Hepatocyte (in vitro differentiated cells): ENCODE measurements around the gene KIAA0825. TPM values are rescaled to one million over a fixed set of nuclear protein-coding genes. Genes with fewer than 3 reads are reported as not detected.

ENCODE experiments used
- DNase-seq: peaks from one replicate; pipeline ENCODE4 v3.0.0-alpha.2; 2016; ENCODE audit warnings: low spot score
- H2AFZ ChIP-seq: fragments of 200-600 bp; sonication (generic); 2 replicates; pipeline ENCODE4 v1.6.0; 2016; ENCODE audit warnings: antibody characterized with exemption, mild to moderate bottlenecking
- H3K27ac ChIP-seq: fragments of 200-600 bp; sonication (generic); 2 replicates; pipeline ENCODE4 v1.5.1; 2016; ENCODE audit warnings: mild to moderate bottlenecking
- H3K27me3 ChIP-seq: fragments of 200-600 bp; sonication (generic); 2 replicates; pipeline ENCODE4 v1.6.1; 2016
- H3K36me3 ChIP-seq: fragments of 200-600 bp; sonication (generic); replicated peaks from 2 replicates; pipeline ENCODE4 v1.5.1; 2016; ENCODE audit warnings: low read depth; ENCODE audit not compliant: insufficient read depth
- H3K4me1 ChIP-seq: fragments of 200-600 bp; sonication (generic); 2 replicates; pipeline ENCODE4 v1.5.1; 2016; ENCODE audit warnings: mild to moderate bottlenecking, moderate library complexity; ENCODE audit not compliant: insufficient read depth
- H3K4me2 ChIP-seq: fragments of 200-600 bp; sonication (generic); 2 replicates; pipeline ENCODE4 v1.6.0; 2016
- H3K4me3 ChIP-seq: fragments of 200-600 bp; sonication (generic); 2 replicates; pipeline ENCODE4 v1.5.1; 2016; ENCODE audit warnings: mild to moderate bottlenecking
- H3K79me2 ChIP-seq: fragments of 200-600 bp; sonication (generic); 2 replicates; pipeline ENCODE4 v1.6.0; 2017; ENCODE audit warnings: mild to moderate bottlenecking
- H3K9me2 ChIP-seq: fragments of 200-600 bp; sonication (generic); replicated peaks from 2 replicates; pipeline ENCODE4 v1.6.0; 2017; ENCODE audit warnings: mild to moderate bottlenecking; ENCODE audit not compliant: insufficient read depth
- H3K9me3 ChIP-seq: fragments of 200-600 bp; sonication (generic); 2 replicates; pipeline ENCODE4 v1.5.1; 2016; ENCODE audit warnings: low read depth, mild to moderate bottlenecking
- H4K20me1 ChIP-seq: fragments of 200-600 bp; sonication (generic); 2 replicates; pipeline ENCODE4 v1.6.0; 2016; ENCODE audit warnings: mild to moderate bottlenecking; ENCODE audit not compliant: insufficient read depth, poor library complexity, severe bottlenecking
- EZH2 ChIP-seq: fragments of 200-600 bp; sonication (generic); IDR thresholded peaks from 2 replicates; pipeline ENCODE4 v1.6.1; 2016; ENCODE audit warnings: antibody characterized with exemption, mild to moderate bottlenecking, borderline replicate concordance
- EZH2phosphoT487 ChIP-seq: fragments of 200-600 bp; sonication (generic); IDR thresholded peaks from one replicate; pipeline ENCODE4 v1.6.1; 2018; ENCODE audit warnings: antibody characterized with exemption, mild to moderate bottlenecking, low read depth, moderate library complexity; ENCODE audit not compliant: unreplicated experiment, severe bottlenecking
- WGBS: methylation state at CpG from one replicate; pipeline ENCODE4 v1.1.6; 2016; ENCODE audit warnings: low lambda C conversion rate; ENCODE audit errors: missing lambda C conversion rate; 5-methylcytosine and 5-hydroxymethylcytosine counted together
- polyA plus RNA-seq: library from polyadenylated mRNA; unstranded; fragments of >200 nt; fragmentation: Nextera tagmentation; extraction: Ambion mirVana; gene quantifications from 2 replicates; pipeline ENCODE4 v1.2.1, GENCODE V29; 2016
- total RNA-seq: library from RNA; depleted of rRNA; stranded (reverse); fragments of >200 nt; gene quantifications from 2 replicates; pipeline ENCODE4 v1.2.3, GENCODE V29; 2014
- TF ChIP-seq, protein P1 (sequence below): fragments of 200-600 bp; sonication (generic); IDR thresholded peaks from 2 replicates; pipeline ENCODE4 v1.5.1; 2016; ENCODE audit warnings: antibody characterized with exemption, mild to moderate bottlenecking; ENCODE audit not compliant: poor library complexity

The KIAA0825 gene, protein sequence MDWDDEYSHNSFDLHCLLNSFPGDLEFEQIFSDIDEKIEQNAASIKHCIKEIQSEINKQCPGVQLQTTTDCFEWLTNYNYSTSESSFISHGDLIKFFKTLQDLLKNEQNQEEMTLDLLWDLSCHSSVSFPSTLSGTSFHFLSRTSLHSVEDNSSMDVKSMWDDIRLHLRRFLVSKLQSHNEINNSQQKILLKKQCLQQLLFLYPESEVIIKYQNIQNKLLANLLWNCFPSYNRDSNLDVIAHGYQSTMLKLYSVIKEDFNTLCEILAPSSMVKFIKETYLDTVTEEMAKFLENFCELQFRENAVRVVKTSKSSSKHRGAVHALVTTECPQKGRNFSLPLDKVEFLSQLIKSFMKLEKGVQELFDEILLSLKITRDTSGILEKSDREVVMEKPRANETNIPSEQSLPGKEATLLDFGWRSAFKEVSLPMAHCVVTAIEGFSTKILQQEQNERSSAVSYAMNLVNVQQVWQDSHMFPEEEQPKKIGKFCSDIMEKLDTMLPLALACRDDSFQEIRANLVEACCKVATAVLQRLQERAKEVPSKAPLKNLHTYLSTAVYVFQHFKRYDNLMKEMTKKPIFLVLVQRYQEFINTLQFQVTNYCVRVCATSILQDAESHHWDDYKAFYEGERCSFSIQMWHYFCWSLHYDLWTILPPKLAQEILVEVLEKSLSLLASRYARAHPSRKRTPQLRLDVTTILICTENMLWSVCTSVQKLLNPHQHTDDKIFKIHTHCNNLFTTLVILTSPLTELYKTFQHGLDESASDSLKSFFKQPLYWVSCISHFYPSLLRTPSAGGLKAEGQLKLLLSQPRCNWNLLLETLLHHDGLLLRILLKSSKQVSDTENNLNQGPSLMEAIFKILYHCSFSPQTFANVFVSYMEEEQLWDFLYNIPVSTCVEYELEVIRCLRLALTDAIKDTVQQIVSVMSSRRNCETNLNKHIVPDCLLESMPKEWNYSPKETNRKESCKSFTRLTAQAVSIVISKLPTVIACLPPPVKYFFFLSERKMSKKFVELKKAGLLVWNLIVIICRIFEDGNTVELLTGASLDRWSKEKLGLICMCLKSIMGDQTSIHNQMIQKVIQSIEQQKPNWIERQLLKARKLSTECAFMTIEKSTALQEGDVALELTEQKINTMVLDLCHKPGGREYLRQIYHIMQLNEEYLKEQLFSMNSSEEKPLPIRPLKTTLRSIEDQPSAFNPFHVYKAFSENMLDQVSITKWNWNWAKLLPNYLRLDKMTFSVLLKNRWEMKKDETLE (N-terminal part only)
- total RNA-seq = 4.5 and 4.9 TPM in 2 replicates
- 2.1 and 2.7 TPM in 2 replicates for polyA plus RNA-seq

DNA sequence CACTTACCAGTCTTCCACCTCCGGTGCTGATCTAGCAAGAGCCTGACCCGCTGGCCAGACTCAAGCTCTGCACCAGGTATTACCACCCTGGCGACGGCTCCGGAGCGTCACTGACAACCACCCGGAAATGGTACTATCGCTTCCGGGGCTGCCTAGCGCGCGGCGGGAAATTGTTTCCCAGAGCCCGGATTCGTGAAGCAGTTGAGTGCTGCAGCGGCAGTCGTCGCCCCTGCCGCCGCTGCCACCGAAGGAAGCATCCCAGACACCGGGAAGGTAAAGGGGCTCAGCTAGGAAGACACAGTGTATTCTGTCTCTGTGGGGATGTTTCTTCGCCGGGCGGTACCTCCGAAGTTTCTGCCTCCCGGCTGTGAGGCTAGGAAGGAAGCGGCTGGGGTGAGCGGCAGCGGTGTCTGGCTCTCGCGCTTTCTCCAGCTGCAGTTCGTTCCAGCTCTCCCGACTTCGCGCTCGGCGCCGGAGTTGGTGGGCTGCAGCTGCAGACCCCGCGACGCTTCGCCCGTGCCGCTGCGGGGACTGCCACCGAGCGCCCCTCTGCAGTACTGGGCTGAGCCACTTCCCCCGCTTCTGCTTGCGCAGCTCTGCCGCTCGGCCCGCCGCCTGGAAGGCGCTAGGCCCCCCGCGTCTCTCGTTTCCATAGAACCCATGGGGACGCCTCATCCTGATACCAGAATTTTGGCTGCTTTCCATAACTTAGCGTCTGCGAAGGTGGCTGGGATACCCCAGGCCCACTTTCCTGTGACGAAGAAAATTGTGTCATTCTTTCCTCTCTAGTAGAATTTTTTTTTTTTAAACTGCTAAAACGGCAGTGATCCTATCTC lies at the start of gene KIAA0825, which contains the start of gene SLF1:
Gene KIAA0825, minus strand, starts transcription at position 112 of the 836 bp plus-strand sequence. CDS start 81,478 bp downstream, outside the sequence.
Gene SLF1, plus strand, starts transcription at position 177 of the 836 bp plus-strand sequence. CDS start 10,142 bp downstream, outside the sequence.
- DNase-seq = peak; percentile 94
- under 1% methylated on average over 63 of the region's 63 CpGs for WGBS
- Histone ChIP-seq H3K27ac (peak within 1 kb of the TSS; percentile 78), H3K9me3 (no peaks in the 10 kb centered on the region), H3K4me3 (peak within 1 kb of the TSS; percentile 97), H3K79me2 (peaks cover 51% of the 10 kb centered on the region), H3K36me3 (no peaks in the 10 kb centered on the region), H4K20me1 (no peaks in the 10 kb centered on the region), H3K9me2 (no peaks in the 10 kb centered on the region), H3K4me2 (peak within 1 kb of the TSS; percentile 78), H2AFZ (peak within 1 kb of the TSS; percentile 85), H3K27me3 (no peaks in the 10 kb centered on the region), H3K4me1 (peaks cover 16% of the 10 kb centered on the region)
- TF ChIP-seq, protein P1, sequence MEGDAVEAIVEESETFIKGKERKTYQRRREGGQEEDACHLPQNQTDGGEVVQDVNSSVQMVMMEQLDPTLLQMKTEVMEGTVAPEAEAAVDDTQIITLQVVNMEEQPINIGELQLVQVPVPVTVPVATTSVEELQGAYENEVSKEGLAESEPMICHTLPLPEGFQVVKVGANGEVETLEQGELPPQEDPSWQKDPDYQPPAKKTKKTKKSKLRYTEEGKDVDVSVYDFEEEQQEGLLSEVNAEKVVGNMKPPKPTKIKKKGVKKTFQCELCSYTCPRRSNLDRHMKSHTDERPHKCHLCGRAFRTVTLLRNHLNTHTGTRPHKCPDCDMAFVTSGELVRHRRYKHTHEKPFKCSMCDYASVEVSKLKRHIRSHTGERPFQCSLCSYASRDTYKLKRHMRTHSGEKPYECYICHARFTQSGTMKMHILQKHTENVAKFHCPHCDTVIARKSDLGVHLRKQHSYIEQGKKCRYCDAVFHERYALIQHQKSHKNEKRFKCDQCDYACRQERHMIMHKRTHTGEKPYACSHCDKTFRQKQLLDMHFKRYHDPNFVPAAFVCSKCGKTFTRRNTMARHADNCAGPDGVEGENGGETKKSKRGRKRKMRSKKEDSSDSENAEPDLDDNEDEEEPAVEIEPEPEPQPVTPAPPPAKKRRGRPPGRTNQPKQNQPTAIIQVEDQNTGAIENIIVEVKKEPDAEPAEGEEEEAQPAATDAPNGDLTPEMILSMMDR = no peak
- no peak for TF ChIP-seq EZH2
- TF ChIP-seq EZH2phosphoT487 = no peak

DNA sequence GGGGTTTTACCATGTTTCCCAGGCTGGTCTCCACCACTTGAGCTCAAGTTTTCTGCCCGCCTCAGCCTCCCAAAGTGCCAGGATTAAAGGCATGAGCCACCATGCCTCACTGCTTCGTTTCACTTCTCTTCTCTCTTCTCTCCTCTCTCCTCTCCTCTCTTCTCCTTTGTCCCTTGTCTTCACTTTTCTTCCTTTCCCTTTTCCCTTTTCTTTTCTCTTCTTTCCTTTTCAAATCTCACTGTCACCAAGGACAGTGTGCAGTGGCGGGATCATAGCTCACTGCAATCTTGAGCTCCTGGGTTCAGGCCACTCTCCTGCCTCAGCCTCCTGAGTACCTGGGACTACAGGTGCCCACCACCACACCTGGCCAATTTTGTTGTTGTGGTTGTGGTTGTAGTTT lies 49.5 kb upstream of the KIAA0825 start:
- Histone ChIP-seq H3K79me2 (no peaks in the 10 kb centered on the region), H3K4me3 (no peak overlapping the region), H4K20me1 (no peaks in the 10 kb centered on the region), H3K27me3 (no peaks in the 10 kb centered on the region), H3K4me2 (no peak overlapping the region), H3K36me3 (no peaks in the 10 kb centered on the region), H2AFZ (no peak overlapping the region), H3K9me2 (no peaks in the 10 kb centered on the region), H3K4me1 (no peaks in the 10 kb centered on the region), H3K27ac (no peak overlapping the region), H3K9me3 (no peaks in the 10 kb centered on the region)
- 89% methylated on average over 3 of the region's 3 CpGs for WGBS
- TF ChIP-seq, protein P1 = no peak
- no peak for TF ChIP-seq EZH2
- TF ChIP-seq EZH2phosphoT487 = no peak
- no peak for DNase-seq

DNA sequence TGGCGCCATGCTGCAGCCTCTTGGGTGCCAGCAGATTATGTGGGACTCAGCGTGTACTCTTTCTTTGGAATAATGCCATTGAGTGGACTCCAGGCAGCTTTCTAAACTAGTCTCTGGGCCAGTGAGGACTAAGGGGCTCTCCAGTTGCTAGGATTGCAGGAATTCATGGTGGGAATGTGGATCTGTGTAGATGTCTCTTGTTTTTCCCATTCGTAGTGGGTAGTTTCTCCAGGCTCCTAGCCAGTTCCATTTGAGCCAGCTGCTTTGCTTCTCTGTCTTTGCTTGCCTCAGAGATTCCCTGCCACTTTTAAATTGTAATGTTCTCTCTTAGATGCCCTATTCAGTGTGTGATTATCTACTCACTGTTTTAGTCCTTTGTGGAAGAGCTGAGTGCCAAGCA lies 42.7 kb upstream of the KIAA0825 start:
- Histone ChIP-seq H2AFZ (no peak overlapping the region), H3K4me2 (no peak overlapping the region), H3K4me3 (no peak overlapping the region), H3K79me2 (peaks cover 3% of the 10 kb centered on the region), H3K4me1 (no peaks in the 10 kb centered on the region), H3K27ac (no peak overlapping the region), H4K20me1 (no peaks in the 10 kb centered on the region), H3K36me3 (no peaks in the 10 kb centered on the region), H3K27me3 (no peaks in the 10 kb centered on the region), H3K9me3 (no peaks in the 10 kb centered on the region), H3K9me2 (no peaks in the 10 kb centered on the region)
- no peak for TF ChIP-seq EZH2phosphoT487
- TF ChIP-seq EZH2 = no peak
- TF ChIP-seq, protein P1 = no peak
- 98% methylated on average over 3 of the region's 3 CpGs for whole genome bisulfite sequencing
- DNase-seq = no peak
